Activated T-helper 1 cell treated with anti-CD3 and anti-CD28 coated beads, Interleukin-2, amount 50 U/mL, for 16 hours (primary cell): Measurements from ENCODE around the gene CYP24A1.

ENCODE experiments used
- DNase-seq, 2 donors: peaks; one replicate each; pipeline ENCODE4 v3.0.0-alpha.2; 2020; ENCODE audit warnings: low read depth in 1 of 2, low spot score in 1 of 2

CYP24A1 gene

GRCh38 chr20:54173653-54174456, at the start of gene CYP24A1:
Gene CYP24A1 (minus strand): TSS chr20:54173986. CDS start chr20:54173579, 407 bp downstream.
- no peak for DNase-seq

- no peak for DNase-seq
These were observed 49.5 kb upstream of the CYP24A1 start for GRCh38 chr20:54223285-54223684.

GRCh38 chr20:54221996-54222890, 48.5 kb upstream of the CYP24A1 start:
- DNase-seq, result no peak

- DNase-seq, result no peak
These were observed 47.6 kb upstream of the CYP24A1 start for GRCh38 chr20:54221353-54221752.

GRCh38 chr20:54220722-54221121, 46.9 kb upstream of the CYP24A1 start:
- no peak for DNase-seq

- no peak for DNase-seq
These were observed 46.1 kb upstream of the CYP24A1 start for GRCh38 chr20:54219751-54220426.

GRCh38 chr20:54218470-54218869, 44.7 kb upstream of the CYP24A1 start:
- no peak for DNase-seq

- no peak for DNase-seq
These were observed 44.0 kb upstream of the CYP24A1 start for GRCh38 chr20:54217762-54218161.

GRCh38 chr20:54215157-54215789, 41.5 kb upstream of the CYP24A1 start:
- no peak for DNase-seq

- no peak for DNase-seq
These were observed 40.8 kb upstream of the CYP24A1 start for GRCh38 chr20:54214566-54214965.

- no peak for DNase-seq
These were observed 39.1 kb upstream of the CYP24A1 start for GRCh38 chr20:54212871-54213270.

GRCh38 chr20:54212226-54212625, 38.4 kb upstream of the CYP24A1 start:
- no peak for DNase-seq

GRCh38 chr20:54209216-54209813, 35.5 kb upstream of the CYP24A1 start:
- no peak for DNase-seq

GRCh38 chr20:54208548-54209176, 34.9 kb upstream of the CYP24A1 start:
- no peak for DNase-seq

GRCh38 chr20:54207743-54208547, 34.2 kb upstream of the CYP24A1 start, which contains the start of gene PFDN4:
Gene PFDN4 (plus strand): TSS chr20:54208087. CDS start chr20:54208101, 14 bp downstream.
- DNase-seq, result peak; percentile 49 to 69

- DNase-seq, result no peak
These were observed 33.4 kb upstream of the CYP24A1 start for GRCh38 chr20:54207053-54207742.

GRCh38 chr20:54205450-54205849, 31.7 kb upstream of the CYP24A1 start:
- no peak for DNase-seq

- no peak for DNase-seq
These were observed 30.7 kb upstream of the CYP24A1 start for GRCh38 chr20:54204481-54204880.

GRCh38 chr20:54204063-54204462, 30.3 kb upstream of the CYP24A1 start:
- no peak for DNase-seq
